DOHH2 (cell line): ENCODE data around the gene SLC7A6OS.

Experiments
- EZH2phosphoT487 ChIP-seq: fragments of 200-600 bp; sonication (generic); IDR thresholded peaks from 2 replicates; pipeline ENCODE4 v1.6.1; 2017; ENCODE audit warnings: borderline replicate concordance, mild to moderate bottlenecking, antibody characterized with exemption, low read length, moderate library complexity, mixed read lengths
- TF ChIP-seq, protein P1 (sequence below): fragments of 200-600 bp; sonication (generic); IDR thresholded peaks from one replicate; pipeline ENCODE4 v1.5.1; 2014; ENCODE audit warnings: antibody characterized with exemption, mild to moderate bottlenecking, low read depth, low read length; ENCODE audit not compliant: poor library complexity, severe bottlenecking

DNA sequence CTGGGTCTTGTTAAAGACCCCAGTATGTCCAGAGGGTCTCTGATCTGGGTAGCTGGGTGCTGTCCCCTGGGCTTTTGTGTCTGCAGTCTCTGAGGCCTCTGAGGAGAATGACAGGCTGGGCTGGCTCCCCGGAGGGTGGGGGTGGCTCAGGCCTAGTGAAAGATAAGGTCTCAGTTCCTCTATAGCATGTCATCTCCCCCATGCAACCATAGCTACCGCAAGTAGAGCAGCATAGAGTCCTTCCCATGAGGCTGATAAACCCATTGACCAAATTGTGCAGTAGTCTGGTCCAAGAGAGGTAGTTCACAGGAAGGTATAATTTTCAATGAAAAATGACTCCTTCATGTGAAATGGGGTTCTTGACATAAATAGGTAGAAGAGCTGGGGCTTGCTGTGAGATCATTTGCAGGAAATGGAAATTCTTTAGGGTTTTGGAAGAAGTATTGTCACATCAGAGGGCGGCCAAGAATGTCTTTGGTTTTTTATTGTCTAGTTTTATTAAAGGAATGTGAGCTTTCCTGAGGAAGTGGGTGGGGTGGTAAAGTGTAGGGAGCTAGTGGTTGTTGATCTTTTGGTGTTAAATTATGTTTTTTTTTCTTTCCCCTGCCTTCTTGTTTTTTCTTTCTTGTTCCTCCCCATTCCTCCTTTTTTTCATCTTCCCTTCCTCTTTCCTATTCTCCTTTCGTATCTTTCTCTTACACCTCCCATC is 21.0 kb downstream of the SLC7A6OS start:
- TF ChIP-seq, protein P1, sequence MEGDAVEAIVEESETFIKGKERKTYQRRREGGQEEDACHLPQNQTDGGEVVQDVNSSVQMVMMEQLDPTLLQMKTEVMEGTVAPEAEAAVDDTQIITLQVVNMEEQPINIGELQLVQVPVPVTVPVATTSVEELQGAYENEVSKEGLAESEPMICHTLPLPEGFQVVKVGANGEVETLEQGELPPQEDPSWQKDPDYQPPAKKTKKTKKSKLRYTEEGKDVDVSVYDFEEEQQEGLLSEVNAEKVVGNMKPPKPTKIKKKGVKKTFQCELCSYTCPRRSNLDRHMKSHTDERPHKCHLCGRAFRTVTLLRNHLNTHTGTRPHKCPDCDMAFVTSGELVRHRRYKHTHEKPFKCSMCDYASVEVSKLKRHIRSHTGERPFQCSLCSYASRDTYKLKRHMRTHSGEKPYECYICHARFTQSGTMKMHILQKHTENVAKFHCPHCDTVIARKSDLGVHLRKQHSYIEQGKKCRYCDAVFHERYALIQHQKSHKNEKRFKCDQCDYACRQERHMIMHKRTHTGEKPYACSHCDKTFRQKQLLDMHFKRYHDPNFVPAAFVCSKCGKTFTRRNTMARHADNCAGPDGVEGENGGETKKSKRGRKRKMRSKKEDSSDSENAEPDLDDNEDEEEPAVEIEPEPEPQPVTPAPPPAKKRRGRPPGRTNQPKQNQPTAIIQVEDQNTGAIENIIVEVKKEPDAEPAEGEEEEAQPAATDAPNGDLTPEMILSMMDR = no peak
- TF ChIP-seq EZH2phosphoT487 = no peak
